Measurements from ENCODE around the gene TLR9. TPM values are rescaled to one million over a fixed set of nuclear protein-coding genes. Genes with fewer than 3 reads are reported as not detected.

TLR9 gene
- polyA plus RNA-seq, 1 of the 3 experiments (the other 2 are of a cell fraction): 0.12 TPM

GRCh38 chr3:52228751-52229291 is 3.4 kb upstream of the TLR9 start:
- H3F3A ChIP-seq (replicated peaks; ENCODE audit: insufficient read depth): no peaks in the 10 kb centered on the region
- peaks cover 0 to 4% of the 10 kb centered on the region in 2 experiments; a peak in 1 of 4 replicates for H3K4me1 ChIP-seq (ENCODE audit: control insufficient read depth in 1 of 2, insufficient read depth in 2 of 2, low read depth in 1 of 2, low read length in 1 of 2)
- no peak for DNase-seq
- no peaks in the 10 kb centered on the region for H3K27me3 ChIP-seq (ENCODE audit: insufficient read depth)
- H3K27ac ChIP-seq (ENCODE audit: low read depth in 2 of 2, low read length in 1 of 2): no peak overlapping the region
- peaks cover 20% of the 10 kb centered on the region; the same call in 1 of the 2 replicates for H3K79me2 ChIP-seq (ENCODE audit: insufficient read depth)
- no peaks in the 10 kb centered on the region for H3K9me2 ChIP-seq
- H3K4me2 ChIP-seq: no peak overlapping the region
- H3K9ac ChIP-seq: no peak overlapping the region
- ChIA-PET CTCF (interaction anchor here (0.8 to 11.8 kb wide), 5 partner anchors 9 to 227 kb away, joined by 3 to 257 read pairs (median 4); partner anchors contain the start of gene TLR9), POLR2A (no interaction called here)
- peaks cover 19% of the 10 kb centered on the region for H4K20me1 ChIP-seq (ENCODE audit: insufficient read depth)
- 80% methylated on average over 3 of the region's 21 CpGs for WGBS (ENCODE audit: low lambda C conversion rate)
- H3K36me3 ChIP-seq (replicated peaks in 1 of 2; ENCODE audit: control insufficient read depth in 1 of 2, insufficient read depth in 2 of 2, low read length in 1 of 2): peaks cover 10 to 37% of the 10 kb centered on the region in 2 experiments
- no peak overlapping the region for H3K4me3 ChIP-seq (ENCODE audit: low read depth in 2 of 2, low read length in 1 of 2)
- H3K9me3 ChIP-seq: no peaks in the 10 kb centered on the region
- TF ChIP-seq ELF1 (IDR thresholded peaks at IDR 0.05): no peak
- no peak for TF ChIP-seq POLR2AphosphoS5 (IDR thresholded peaks at IDR 0.05; ENCODE audit: low read depth, low read length)
- TF ChIP-seq SIN3A (IDR thresholded peaks at IDR 0.05; ENCODE audit: borderline replicate concordance, low read depth, low read length): no peak
- TF ChIP-seq FOSL2 (IDR thresholded peaks at IDR 0.05; ENCODE audit: borderline replicate concordance, low read depth): no peak
- no peak for TF ChIP-seq MXI1 (IDR thresholded peaks at IDR 0.05; ENCODE audit: low read depth, low read length)
- TF ChIP-seq CHD2 (IDR thresholded peaks at IDR 0.05; ENCODE audit: low read length, partially characterized antibody): no peak
- TF ChIP-seq RCOR1 (IDR thresholded peaks at IDR 0.05; ENCODE audit: low read length): no peak
- TF ChIP-seq NRF1 (IDR thresholded peaks at IDR 0.05; ENCODE audit: low read depth, low read length): no peak
- no peak for TF ChIP-seq RAD21 (IDR thresholded peaks at IDR 0.05; ENCODE audit: low read length)
- no peak for TF ChIP-seq GABPA (IDR thresholded peaks at IDR 0.05; ENCODE audit: low read depth)
- TF ChIP-seq, protein P1, sequence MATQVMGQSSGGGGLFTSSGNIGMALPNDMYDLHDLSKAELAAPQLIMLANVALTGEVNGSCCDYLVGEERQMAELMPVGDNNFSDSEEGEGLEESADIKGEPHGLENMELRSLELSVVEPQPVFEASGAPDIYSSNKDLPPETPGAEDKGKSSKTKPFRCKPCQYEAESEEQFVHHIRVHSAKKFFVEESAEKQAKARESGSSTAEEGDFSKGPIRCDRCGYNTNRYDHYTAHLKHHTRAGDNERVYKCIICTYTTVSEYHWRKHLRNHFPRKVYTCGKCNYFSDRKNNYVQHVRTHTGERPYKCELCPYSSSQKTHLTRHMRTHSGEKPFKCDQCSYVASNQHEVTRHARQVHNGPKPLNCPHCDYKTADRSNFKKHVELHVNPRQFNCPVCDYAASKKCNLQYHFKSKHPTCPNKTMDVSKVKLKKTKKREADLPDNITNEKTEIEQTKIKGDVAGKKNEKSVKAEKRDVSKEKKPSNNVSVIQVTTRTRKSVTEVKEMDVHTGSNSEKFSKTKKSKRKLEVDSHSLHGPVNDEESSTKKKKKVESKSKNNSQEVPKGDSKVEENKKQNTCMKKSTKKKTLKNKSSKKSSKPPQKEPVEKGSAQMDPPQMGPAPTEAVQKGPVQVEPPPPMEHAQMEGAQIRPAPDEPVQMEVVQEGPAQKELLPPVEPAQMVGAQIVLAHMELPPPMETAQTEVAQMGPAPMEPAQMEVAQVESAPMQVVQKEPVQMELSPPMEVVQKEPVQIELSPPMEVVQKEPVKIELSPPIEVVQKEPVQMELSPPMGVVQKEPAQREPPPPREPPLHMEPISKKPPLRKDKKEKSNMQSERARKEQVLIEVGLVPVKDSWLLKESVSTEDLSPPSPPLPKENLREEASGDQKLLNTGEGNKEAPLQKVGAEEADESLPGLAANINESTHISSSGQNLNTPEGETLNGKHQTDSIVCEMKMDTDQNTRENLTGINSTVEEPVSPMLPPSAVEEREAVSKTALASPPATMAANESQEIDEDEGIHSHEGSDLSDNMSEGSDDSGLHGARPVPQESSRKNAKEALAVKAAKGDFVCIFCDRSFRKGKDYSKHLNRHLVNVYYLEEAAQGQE (IDR thresholded peaks at IDR 0.05; ENCODE audit: low read depth, low read length): no peak
- no peak for TF ChIP-seq EZH2phosphoT487 (IDR thresholded peaks at IDR 0.05; ENCODE audit: borderline replicate concordance, low read depth)
- TF ChIP-seq RXRA (IDR thresholded peaks at IDR 0.05; ENCODE audit: borderline replicate concordance, low read depth): no peak
- no peak for TF ChIP-seq FOXM1 (IDR thresholded peaks at IDR 0.05; ENCODE audit: low read depth)
- no peak for TF ChIP-seq RFX5 (IDR thresholded peaks at IDR 0.05; ENCODE audit: low read length)
- TF ChIP-seq TCF12 (IDR thresholded peaks at IDR 0.05): no peak
- no peak for TF ChIP-seq ZBTB33 (IDR thresholded peaks at IDR 0.05; ENCODE audit: borderline replicate concordance, low read depth)
- no peak overlapping the region for H2AFZ ChIP-seq (ENCODE audit: low read depth)
